Measurements from ENCODE around the gene TAS2R7.

DNA sequence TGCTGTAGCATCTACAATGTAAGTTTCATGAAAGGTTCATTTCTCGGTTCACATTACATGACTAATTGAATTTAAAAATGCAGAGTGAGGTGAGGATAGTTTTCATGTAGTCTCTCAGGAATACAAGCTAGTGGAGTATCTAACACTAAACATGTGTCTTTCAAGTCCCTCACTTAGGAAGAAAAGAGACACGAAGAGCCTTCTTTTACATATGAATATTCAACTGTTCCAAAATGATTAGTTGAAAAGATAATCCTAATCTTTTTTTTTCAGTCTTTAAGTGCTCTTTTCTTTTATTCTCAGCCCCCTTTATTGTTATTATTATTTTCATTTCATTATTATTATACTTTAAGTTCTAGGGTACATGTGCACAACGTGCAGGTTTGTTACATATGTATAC is 36.0 kb upstream of the TAS2R7 start:
- TF ChIP-seq POLR2AphosphoS5 (IDR thresholded peaks at IDR 0.05; ENCODE audit: borderline replicate concordance, low read depth, low read length) (no peak), EZH2 (IDR thresholded peaks at IDR 0.05) (no peak), FOXP2 (optimal IDR thresholded peaks at IDR 0.05; ENCODE audit: control extremely low read depth, extremely low read length, insufficient read depth) (no peak)
